Activated naive CD4-positive, alpha-beta T cell treated with anti-CD3 and anti-CD28 coated beads, Interleukin-2, amount 50 U/mL, for 72 hours (primary cell): ENCODE measurements around the gene MAGEB3. TPM values are rescaled to one million over a fixed set of nuclear protein-coding genes. Genes with fewer than 3 reads are reported as not detected.

Experiments
- ATAC-seq, 2 donors: fragments of 150-1000 bp; cut with Tn5 transposase; 2 replicates each; pipeline ENCODE4 v1.10.0; 2021; ENCODE audit warnings: mild to moderate bottlenecking in 2 of 2, moderate library complexity in 2 of 2
- DNase-seq, 2 donors: peaks; one replicate each; pipeline ENCODE4 v3.0.0; 2021 to 2022; ENCODE audit warnings: low spot score in 2 of 2
- H3K27ac Mint-ChIP-seq, 2 donors: one replicate each; pipeline ENCODE4 v1.8.0; 2022; ENCODE audit warnings: mild to moderate bottlenecking in 2 of 2, mixed read lengths in 2 of 2
- H3K36me3 Mint-ChIP-seq, 2 donors: one replicate each; pipeline ENCODE4 v1.8.0; 2022; ENCODE audit warnings: mixed read lengths in 2 of 2
- H3K9me3 Mint-ChIP-seq, 2 donors: one replicate each; pipeline ENCODE4 v1.8.0; 2022; ENCODE audit warnings: mixed read lengths in 2 of 2
- total RNA-seq, 2 donors: library from RNA; stranded (reverse); gene quantifications; one replicate each; pipeline ENCODE4 v1.2.3, GENCODE V29; 2022

The MAGEB3 gene
- total RNA-seq, 2 donors from 2014 or later, result not detected

GRCh38 chrX:30259927-30260326, 29.5 kb downstream of the MAGEB3 start:
- no peak overlapping the region for H3K27ac Mint-ChIP-seq
- DNase-seq (no peak), ATAC-seq (no peak)
- H3K36me3 Mint-ChIP-seq, result no peaks in the 10 kb centered on the region
- no peaks in the 10 kb centered on the region for H3K9me3 Mint-ChIP-seq

GRCh38 chrX:30261012-30261411, 30.6 kb downstream of the MAGEB3 start:
- ATAC-seq (no peak), DNase-seq (no peak)
- Mint-ChIP-seq H3K27ac (no peak overlapping the region), H3K9me3 (no peaks in the 10 kb centered on the region), H3K36me3 (no peaks in the 10 kb centered on the region)

GRCh38 chrX:30262763-30263162, 32.3 kb downstream of the MAGEB3 start:
- Mint-ChIP-seq H3K36me3 (no peaks in the 10 kb centered on the region), H3K27ac (no peak overlapping the region), H3K9me3 (no peaks in the 10 kb centered on the region)
- no peak for ATAC-seq
- DNase-seq, result no peak

GRCh38 chrX:30270639-30271038, 40.2 kb downstream of the MAGEB3 start:
- Mint-ChIP-seq H3K27ac (no peak overlapping the region), H3K36me3 (no peaks in the 10 kb centered on the region), H3K9me3 (no peaks in the 10 kb centered on the region)
- no peak for ATAC-seq
- no peak for DNase-seq

- ATAC-seq, result no peak
- H3K27ac Mint-ChIP-seq, result no peak overlapping the region
- no peaks in the 10 kb centered on the region for H3K36me3 Mint-ChIP-seq
- no peak for DNase-seq
- no peaks in the 10 kb centered on the region for H3K9me3 Mint-ChIP-seq
These were observed 45.0 kb downstream of the MAGEB3 start for GRCh38 chrX:30275498-30275897.

- H3K27ac Mint-ChIP-seq, result no peak overlapping the region
- H3K9me3 Mint-ChIP-seq, result no peaks in the 10 kb centered on the region
- H3K36me3 Mint-ChIP-seq, result no peaks in the 10 kb centered on the region
- ATAC-seq, result no peak
- no peak for DNase-seq
These were observed 47.9 kb downstream of the MAGEB3 start for GRCh38 chrX:30278365-30278764.

GRCh38 chrX:30280428-30280827, 50.0 kb downstream of the MAGEB3 start:
- H3K36me3 Mint-ChIP-seq, result no peaks in the 10 kb centered on the region
- H3K27ac Mint-ChIP-seq, result no peak overlapping the region
- H3K9me3 Mint-ChIP-seq, result no peaks in the 10 kb centered on the region
- ATAC-seq, result no peak
- DNase-seq, result no peak

GRCh38 chrX:30282527-30282926, 52.1 kb downstream of the MAGEB3 start:
- H3K27ac Mint-ChIP-seq, result no peak overlapping the region
- no peaks in the 10 kb centered on the region for H3K9me3 Mint-ChIP-seq
- ATAC-seq (no peak), DNase-seq (no peak)
- no peaks in the 10 kb centered on the region for H3K36me3 Mint-ChIP-seq

GRCh38 chrX:30283456-30284200, 53.2 kb downstream of the MAGEB3 start:
- Mint-ChIP-seq H3K9me3 (no peaks in the 10 kb centered on the region), H3K27ac (peak overlapping the region in 1 of 2 donors; percentile 82)
- peak; percentile 20 to 66 for ATAC-seq

More at GRCh38 chrX:30283456-30284200, 53.2 kb downstream of the MAGEB3 start:
- no peak for DNase-seq
- H3K36me3 Mint-ChIP-seq, result no peaks in the 10 kb centered on the region

Other genes with a start within 250 kb of the MAGEB3 start
- gene MAGEB2, start 15.1 kb upstream of the MAGEB3 start, total RNA-seq, result not detected
- gene MAGEB4, start 11.3 kb downstream of the MAGEB3 start, total RNA-seq, result not detected
- not detected for gene MAGEB1, start 16.5 kb downstream of the MAGEB3 start, total RNA-seq
- not detected for gene NR0B1, start 78.7 kb downstream of the MAGEB3 start, total RNA-seq